Stomach (tissue), 4 donors: ENCODE measurements around the gene PANK4.

ENCODE experiments used
- CTCF ChIP-seq, 7 experiments: fragments of 450-650 bp in 4 of 7; fragments of 200-600 bp in 3 of 7; sonication (generic) in 3 of 7; IDR thresholded peaks; one replicate each; pipeline ENCODE4 v1.5.1; 2016 to 2019; ENCODE audit warnings: antibody characterized with exemption in 7 of 7, control low read depth in 2 of 7, mild to moderate bottlenecking in 1 of 7
- EP300 ChIP-seq: sonication (generic); formaldehyde crosslinking; IDR thresholded peaks from one replicate; pipeline ENCODE4 v1.6.1; 2017; ENCODE audit warnings: antibody characterized with exemption
- POLR2A ChIP-seq, 4 donors: fragments of 450-650 bp; IDR thresholded peaks; one replicate each; pipeline ENCODE4 v1.6.1; 2016; ENCODE audit warnings: antibody characterized with exemption in 4 of 4, control low read depth in 2 of 4, mild to moderate bottlenecking in 1 of 4, moderate library complexity in 1 of 4
- POLR2AphosphoS5 ChIP-seq, 3 donors: sonication (generic); formaldehyde crosslinking; IDR thresholded peaks; one replicate each; pipeline ENCODE4 v1.6.1; 2016; ENCODE audit warnings: antibody characterized with exemption in 3 of 3

GRCh38 chr1:2574350-2574749 is 48.0 kb upstream of the PANK4 start:
- TF ChIP-seq CTCF (IDR thresholded peaks at IDR 0.05) (no peak), POLR2A (IDR thresholded peaks at IDR 0.05) (no peak), EP300 (no peak), POLR2AphosphoS5 (IDR thresholded peaks at IDR 0.05) (no peak)
